HEK293 (cell line): ENCODE results near the gene NEMP1.

ENCODE experiments used
- CTCF ChIA-PET: fragments of 350-600 bp; formaldehyde crosslinking; extraction: SDS; loops from one replicate; lab custom pipeline; 2021; ENCODE audit warnings: antibody characterized with exemption; lab: Yijun Ruan, JAX
- POLR2A ChIA-PET: fragments of 300-600 bp; formaldehyde crosslinking; extraction: SDS; loops from one replicate; lab custom pipeline; 2020; ENCODE audit warnings: antibody characterized with exemption, inconsistent platforms; lab: Yijun Ruan, JAX
- H3K27ac ChIP-seq: fragments of 200-500 bp; sonication (Bioruptor generic); 2 replicates; pipeline ENCODE4 v1.5.1; 2014; ENCODE audit warnings: low read depth, low read length, control low read depth, inconsistent platforms; ENCODE audit errors: extremely low read depth
- H3K36me3 ChIP-seq, 2 experiments: fragments of 200-500 bp in 1 of 2; sonication (Bioruptor generic) in 1 of 2; 1 replicate in 1 of 2; 2 replicates in 1 of 2; pipeline ENCODE4 v1.5.1; 2014 to 2017; ENCODE audit warnings: inconsistent platforms in 2 of 2, low read length in 2 of 2; ENCODE audit not compliant: control insufficient read depth in 2 of 2, insufficient read depth in 1 of 2
- H3K4me1 ChIP-seq: fragments of 200-500 bp; sonication (Bioruptor generic); 2 replicates; pipeline ENCODE4 v1.5.1; 2014; ENCODE audit warnings: mild to moderate bottlenecking, low read length, inconsistent platforms; ENCODE audit not compliant: control insufficient read depth, insufficient read depth
- H3K4me3 ChIP-seq: 2 replicates; pipeline ENCODE4 v1.5.1; 2011; ENCODE audit warnings: low read depth, mild to moderate bottlenecking, control low read depth, low read length, moderate library complexity
- H3K9me3 ChIP-seq: fragments of 200-500 bp; sonication (Bioruptor generic); 2 replicates; pipeline ENCODE4 v1.5.1; 2014; ENCODE audit warnings: low read depth, low read length, inconsistent platforms; ENCODE audit not compliant: control insufficient read depth, insufficient read depth
- SP7 ChIP-seq: fragments of 450-650 bp; formaldehyde crosslinking; IDR thresholded peaks from 2 replicates; pipeline ENCODE4 v1.5.1; 2016; ENCODE audit warnings: missing biosample characterization, missing genetic modification characterization
- ZNF24 ChIP-seq: fragments of 450-650 bp; formaldehyde crosslinking; IDR thresholded peaks from 2 replicates; pipeline ENCODE4 v1.5.1; 2016; ENCODE audit warnings: missing biosample characterization, missing genetic modification characterization
- ZNF626 ChIP-seq: fragments of 450-650 bp; sonication (Bioruptor Pico); formaldehyde crosslinking; IDR thresholded peaks from 2 replicates; pipeline ENCODE4 v1.5.1; 2018; ENCODE audit warnings: missing biosample characterization, missing genetic modification characterization, inconsistent platforms
- ZNF670 ChIP-seq: fragments of 450-650 bp; formaldehyde crosslinking; IDR thresholded peaks from 2 replicates; pipeline ENCODE4 v1.5.1; 2016; ENCODE audit warnings: missing biosample characterization, missing genetic modification characterization, low read depth
- ZNF76 ChIP-seq: fragments of 450-650 bp; formaldehyde crosslinking; IDR thresholded peaks from 2 replicates; pipeline ENCODE4; 2016; ENCODE audit warnings: low read depth, missing biosample characterization, missing genetic modification characterization, borderline replicate concordance
- ZNF830 ChIP-seq: fragments of 450-650 bp; IDR thresholded peaks from 2 replicates; pipeline ENCODE4 v1.5.0; 2018; ENCODE audit warnings: missing biosample characterization, missing genetic modification characterization, low read depth, mild to moderate bottlenecking, moderate library complexity
- TF ChIP-seq, protein P1 (sequence below): fragments of 450-650 bp; formaldehyde crosslinking; IDR thresholded peaks from 2 replicates; pipeline ENCODE4 v1.5.1; 2016; ENCODE audit warnings: missing biosample characterization, missing genetic modification characterization, borderline replicate concordance
- TF ChIP-seq, protein P2 (sequence below): fragments of 450-650 bp; formaldehyde crosslinking; IDR thresholded peaks from 2 replicates; pipeline ENCODE4 v1.5.1; 2016; ENCODE audit warnings: missing biosample characterization, missing genetic modification characterization

The NEMP1 gene

DNA sequence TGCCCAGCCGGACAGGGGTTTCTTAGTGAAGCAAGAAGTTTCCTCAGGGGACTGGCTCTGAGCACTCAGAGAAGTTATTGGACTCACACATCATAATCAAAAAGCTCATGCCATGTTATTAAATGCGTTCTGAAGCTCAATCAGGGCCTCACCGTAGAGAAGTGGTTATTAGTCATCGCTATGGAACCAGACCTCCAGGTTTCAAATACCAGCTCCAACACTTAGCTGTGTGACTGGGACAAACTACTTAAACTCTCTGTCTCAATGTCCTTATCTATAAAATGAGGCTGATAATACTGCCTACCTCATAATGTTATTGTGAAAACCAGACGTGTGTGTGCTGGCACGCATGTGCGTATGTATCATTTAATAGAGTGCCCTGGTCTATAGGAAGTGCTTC, 25.3 kb upstream of the NEMP1 start:
- no peak for TF ChIP-seq ZNF670 (tag by site-specific recombination)
- peak; percentile 81 for TF ChIP-seq SP7
- Histone ChIP-seq H3K4me3 (no peak overlapping the region), H3K4me1 (no peaks in the 10 kb centered on the region), H3K36me3 (peaks cover 0 to 22% of the 10 kb centered on the region in 2 experiments; a peak in 1 of 3 replicates), H3K27ac (no peak overlapping the region), H3K9me3 (no peaks in the 10 kb centered on the region)
- ChIA-PET POLR2A (interaction anchor here (1.5 to 1.7 kb wide), 2 partner anchors 7 to 25 kb away, joined by 3 to 4 read pairs; partner anchors contain the start of genes NEMP1 and STAT6), CTCF (interaction anchor here (0.5 to 2.2 kb wide), 5 partner anchors 8 to 104 kb away, joined by 3 to 10 read pairs (median 8); no protein-coding TSS in a partner anchor)

DNA sequence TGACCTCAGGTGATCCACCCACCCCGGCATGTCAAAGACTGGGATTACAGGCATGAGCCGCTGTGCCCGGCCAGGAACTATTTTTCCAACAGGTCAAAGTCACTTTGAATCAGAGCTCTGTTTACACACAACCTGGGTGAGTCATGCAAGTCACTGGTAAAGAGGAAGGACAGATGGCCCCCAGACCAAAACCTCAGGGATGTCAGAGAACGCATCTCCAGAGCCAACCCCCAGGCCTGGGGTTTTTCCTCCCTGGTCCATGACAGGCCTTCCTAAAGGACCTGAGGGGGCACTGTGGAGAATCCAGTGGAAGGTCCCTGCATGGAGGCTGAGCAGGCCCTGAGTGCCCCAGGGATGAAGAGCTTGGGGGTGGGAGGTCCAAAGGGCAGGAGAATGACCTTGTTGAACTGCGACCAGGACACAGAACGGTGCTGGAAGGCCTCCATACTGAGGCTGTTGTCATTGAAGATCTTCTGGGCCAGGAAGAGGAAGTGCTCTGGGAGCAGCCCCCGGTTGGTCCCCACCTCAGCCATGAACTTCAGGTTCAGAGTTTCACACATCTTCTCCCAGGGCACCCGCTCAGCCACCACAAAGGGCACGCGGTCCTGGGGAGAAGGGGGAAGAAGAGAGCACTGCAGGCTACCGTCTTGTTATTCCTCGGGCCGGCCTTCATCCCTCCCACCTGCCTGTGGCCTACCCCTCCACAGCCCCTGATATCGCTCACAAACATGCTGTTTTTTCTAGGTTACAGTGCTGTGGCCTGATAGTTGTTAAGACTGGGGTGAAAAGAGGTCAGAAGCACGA, 23.5 kb upstream of the NEMP1 start:
- peaks cover 0 to 26% of the 10 kb centered on the region in 2 experiments; a peak in 1 of 3 replicates for H3K36me3 ChIP-seq
- POLR2A ChIA-PET: interaction anchor here (0.6 kb wide), 1 partner anchor 29 kb away, joined by 3 read pairs; no protein-coding TSS in a partner anchor
- no peak overlapping the region for H3K4me3 ChIP-seq
- TF ChIP-seq, protein P1, sequence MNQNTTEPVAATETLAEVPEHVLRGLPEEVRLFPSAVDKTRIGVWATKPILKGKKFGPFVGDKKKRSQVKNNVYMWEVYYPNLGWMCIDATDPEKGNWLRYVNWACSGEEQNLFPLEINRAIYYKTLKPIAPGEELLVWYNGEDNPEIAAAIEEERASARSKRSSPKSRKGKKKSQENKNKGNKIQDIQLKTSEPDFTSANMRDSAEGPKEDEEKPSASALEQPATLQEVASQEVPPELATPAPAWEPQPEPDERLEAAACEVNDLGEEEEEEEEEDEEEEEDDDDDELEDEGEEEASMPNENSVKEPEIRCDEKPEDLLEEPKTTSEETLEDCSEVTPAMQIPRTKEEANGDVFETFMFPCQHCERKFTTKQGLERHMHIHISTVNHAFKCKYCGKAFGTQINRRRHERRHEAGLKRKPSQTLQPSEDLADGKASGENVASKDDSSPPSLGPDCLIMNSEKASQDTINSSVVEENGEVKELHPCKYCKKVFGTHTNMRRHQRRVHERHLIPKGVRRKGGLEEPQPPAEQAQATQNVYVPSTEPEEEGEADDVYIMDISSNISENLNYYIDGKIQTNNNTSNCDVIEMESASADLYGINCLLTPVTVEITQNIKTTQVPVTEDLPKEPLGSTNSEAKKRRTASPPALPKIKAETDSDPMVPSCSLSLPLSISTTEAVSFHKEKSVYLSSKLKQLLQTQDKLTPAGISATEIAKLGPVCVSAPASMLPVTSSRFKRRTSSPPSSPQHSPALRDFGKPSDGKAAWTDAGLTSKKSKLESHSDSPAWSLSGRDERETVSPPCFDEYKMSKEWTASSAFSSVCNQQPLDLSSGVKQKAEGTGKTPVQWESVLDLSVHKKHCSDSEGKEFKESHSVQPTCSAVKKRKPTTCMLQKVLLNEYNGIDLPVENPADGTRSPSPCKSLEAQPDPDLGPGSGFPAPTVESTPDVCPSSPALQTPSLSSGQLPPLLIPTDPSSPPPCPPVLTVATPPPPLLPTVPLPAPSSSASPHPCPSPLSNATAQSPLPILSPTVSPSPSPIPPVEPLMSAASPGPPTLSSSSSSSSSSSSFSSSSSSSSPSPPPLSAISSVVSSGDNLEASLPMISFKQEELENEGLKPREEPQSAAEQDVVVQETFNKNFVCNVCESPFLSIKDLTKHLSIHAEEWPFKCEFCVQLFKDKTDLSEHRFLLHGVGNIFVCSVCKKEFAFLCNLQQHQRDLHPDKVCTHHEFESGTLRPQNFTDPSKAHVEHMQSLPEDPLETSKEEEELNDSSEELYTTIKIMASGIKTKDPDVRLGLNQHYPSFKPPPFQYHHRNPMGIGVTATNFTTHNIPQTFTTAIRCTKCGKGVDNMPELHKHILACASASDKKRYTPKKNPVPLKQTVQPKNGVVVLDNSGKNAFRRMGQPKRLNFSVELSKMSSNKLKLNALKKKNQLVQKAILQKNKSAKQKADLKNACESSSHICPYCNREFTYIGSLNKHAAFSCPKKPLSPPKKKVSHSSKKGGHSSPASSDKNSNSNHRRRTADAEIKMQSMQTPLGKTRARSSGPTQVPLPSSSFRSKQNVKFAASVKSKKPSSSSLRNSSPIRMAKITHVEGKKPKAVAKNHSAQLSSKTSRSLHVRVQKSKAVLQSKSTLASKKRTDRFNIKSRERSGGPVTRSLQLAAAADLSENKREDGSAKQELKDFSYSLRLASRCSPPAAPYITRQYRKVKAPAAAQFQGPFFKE (tag by site-specific recombination): no peak
- TF ChIP-seq ZNF76: no peak
- no peak overlapping the region for H3K27ac ChIP-seq
- H3K9me3 ChIP-seq: no peaks in the 10 kb centered on the region
- H3K4me1 ChIP-seq: no peaks in the 10 kb centered on the region
- CTCF ChIA-PET: interaction anchor here (0.8 to 2.2 kb wide), 5 partner anchors 9 to 33 kb away, joined by 3 to 10 read pairs (median 7); partner anchors contain the start of gene STAT6

DNA sequence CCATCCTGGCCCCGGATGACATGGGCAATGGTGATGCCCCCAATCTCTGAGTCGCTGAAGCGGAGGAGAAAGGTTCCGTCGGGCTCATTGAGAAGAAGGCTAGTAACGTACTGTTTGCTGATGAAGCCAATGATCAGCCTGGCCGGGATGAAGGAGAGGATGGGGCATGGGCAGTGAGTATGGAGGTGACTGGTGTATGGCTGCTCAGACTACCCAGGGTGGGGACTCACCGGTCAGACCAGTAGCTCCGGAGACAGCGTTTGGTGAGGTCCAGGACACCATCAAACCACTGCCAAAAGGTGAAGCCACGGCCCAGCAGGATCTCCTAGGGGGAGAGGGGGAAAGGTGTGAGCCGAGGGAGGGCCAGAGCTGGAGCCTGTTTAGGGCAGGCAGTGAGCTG, 21.2 kb upstream of the NEMP1 start:
- no peak overlapping the region for H3K27ac ChIP-seq
- H3K36me3 ChIP-seq: peaks cover 0 to 35% of the 10 kb centered on the region in 2 experiments; a peak in 1 of 3 replicates
- TF ChIP-seq ZNF830 (tag by site-specific recombination) (no peak), ZNF626 (tag by site-specific recombination) (no peak), ZNF24 (tag by site-specific recombination) (no peak)
- TF ChIP-seq, protein P2, sequence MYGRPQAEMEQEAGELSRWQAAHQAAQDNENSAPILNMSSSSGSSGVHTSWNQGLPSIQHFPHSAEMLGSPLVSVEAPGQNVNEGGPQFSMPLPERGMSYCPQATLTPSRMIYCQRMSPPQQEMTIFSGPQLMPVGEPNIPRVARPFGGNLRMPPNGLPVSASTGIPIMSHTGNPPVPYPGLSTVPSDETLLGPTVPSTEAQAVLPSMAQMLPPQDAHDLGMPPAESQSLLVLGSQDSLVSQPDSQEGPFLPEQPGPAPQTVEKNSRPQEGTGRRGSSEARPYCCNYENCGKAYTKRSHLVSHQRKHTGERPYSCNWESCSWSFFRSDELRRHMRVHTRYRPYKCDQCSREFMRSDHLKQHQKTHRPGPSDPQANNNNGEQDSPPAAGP (tag by site-specific recombination): no peak

More for the DNA sequence above, 21.2 kb upstream of the NEMP1 start:
- Histone ChIP-seq H3K4me3 (no peak overlapping the region), H3K4me1 (no peaks in the 10 kb centered on the region), H3K9me3 (no peaks in the 10 kb centered on the region)
- POLR2A ChIA-PET: interaction anchor here (1.0 to 2.6 kb wide), 3 partner anchors 13 to 26 kb away, joined by 3 to 11 read pairs (median 4); partner anchors contain the start of gene NEMP1
- CTCF ChIA-PET: interaction anchor here (0.6 to 6.0 kb wide), 5 partner anchors 12 to 93 kb away, joined by 3 to 43 read pairs (median 16); partner anchors contain the start of gene STAT6
